CD8-positive, alpha-beta memory T cell (primary cell): ENCODE measurements around the gene LCN15. TPM values are rescaled to one million over a fixed set of nuclear protein-coding genes. Genes with fewer than 3 reads are reported as not detected.

Experiments
- CTCF ChIA-PET: fragments of 350-600 bp; sonication (Branson Sonifier 250); formaldehyde crosslinking; loops from one replicate; lab custom pipeline; 2021; ENCODE audit warnings: antibody characterized with exemption; lab: Charles Lee
- POLR2A ChIA-PET: fragments of 350-600 bp; sonication (Branson Sonifier 250); formaldehyde crosslinking; loops from one replicate; lab custom pipeline; 2021; ENCODE audit warnings: antibody characterized with exemption; lab: Charles Lee
- DNase-seq, 5 donors: peaks; one replicate each; pipeline versions ENCODE4 v3.0.0 to v3.0.0-alpha.2; 2020 to 2022; ENCODE audit warnings: mixed read lengths in 1 of 5
- H3K27ac ChIP-seq: one replicate; pipeline ENCODE4 v1.7.0; 2013; ENCODE audit warnings: low read depth, mild to moderate bottlenecking, low read length, moderate library complexity
- H3K27me3 ChIP-seq: 2 replicates; pipeline ENCODE4 v1.7.0; 2013; ENCODE audit warnings: low read length, mild to moderate bottlenecking; ENCODE audit not compliant: insufficient read depth, poor library complexity, severe bottlenecking
- H3K36me3 ChIP-seq: 2 replicates; pipeline ENCODE4 v1.7.0; 2013; ENCODE audit warnings: mild to moderate bottlenecking, low read length, moderate library complexity; ENCODE audit not compliant: insufficient read depth
- H3K4me1 ChIP-seq: 2 replicates; pipeline ENCODE4 v1.7.0; 2013; ENCODE audit warnings: mild to moderate bottlenecking, low read length, moderate library complexity; ENCODE audit not compliant: insufficient read depth
- H3K4me3 ChIP-seq: 2 replicates; pipeline ENCODE4 v1.7.0; 2013; ENCODE audit warnings: mild to moderate bottlenecking, low read length
- H3K9me3 ChIP-seq: 2 replicates; pipeline ENCODE4 v1.7.0; 2013; ENCODE audit warnings: mild to moderate bottlenecking, low read length
- H3K27ac Mint-ChIP-seq, 8 donors: one replicate each; pipeline ENCODE4 v1.8.0; 2020 to 2021; ENCODE audit warnings: mixed read lengths in 8 of 8, mild to moderate bottlenecking in 6 of 8, inconsistent platforms in 3 of 8, moderate library complexity in 3 of 8
- H3K27me3 Mint-ChIP-seq, 2 donors: one replicate each; pipeline ENCODE4 v1.8.0; 2020 to 2021; ENCODE audit warnings: mixed read lengths in 2 of 2, mild to moderate bottlenecking in 1 of 2, moderate library complexity in 1 of 2
- H3K36me3 Mint-ChIP-seq, 3 donors: one replicate each; pipeline ENCODE4 v1.8.0; 2020 to 2021; ENCODE audit warnings: mixed read lengths in 3 of 3, inconsistent platforms in 1 of 3, mild to moderate bottlenecking in 1 of 3
- H3K4me1 Mint-ChIP-seq, 3 donors: one replicate each; pipeline ENCODE4 v1.8.0; 2020 to 2021; ENCODE audit warnings: mixed read lengths in 3 of 3, inconsistent platforms in 1 of 3, mild to moderate bottlenecking in 1 of 3
- H3K4me3 Mint-ChIP-seq, 7 donors: one replicate each; pipeline ENCODE4 v1.8.0; 2020 to 2021; ENCODE audit warnings: mixed read lengths in 7 of 7, mild to moderate bottlenecking in 6 of 7, moderate library complexity in 4 of 7, inconsistent platforms in 2 of 7
- H3K9me3 Mint-ChIP-seq, 5 donors: one replicate each; pipeline ENCODE4 v1.8.0; 2020 to 2022; ENCODE audit warnings: mixed read lengths in 5 of 5, mild to moderate bottlenecking in 3 of 5, moderate library complexity in 2 of 5, inconsistent platforms in 1 of 5
- polyA plus RNA-seq: library from polyadenylated mRNA; unstranded; fragments of 300-500 nt; fragmentation: Illumina TruSeq; gene quantifications from one replicate; pipeline ENCODE4 v1.2.3, GENCODE V29; 2021
- total RNA-seq, 2 experiments: library from RNA; stranded (reverse); gene quantifications; one replicate each; pipeline ENCODE4 v1.2.3, GENCODE V29; 2021

Gene LCN15
- total and polyA plus RNA-seq, 3 experiments from 2014 or later, result not detected

DNA sequence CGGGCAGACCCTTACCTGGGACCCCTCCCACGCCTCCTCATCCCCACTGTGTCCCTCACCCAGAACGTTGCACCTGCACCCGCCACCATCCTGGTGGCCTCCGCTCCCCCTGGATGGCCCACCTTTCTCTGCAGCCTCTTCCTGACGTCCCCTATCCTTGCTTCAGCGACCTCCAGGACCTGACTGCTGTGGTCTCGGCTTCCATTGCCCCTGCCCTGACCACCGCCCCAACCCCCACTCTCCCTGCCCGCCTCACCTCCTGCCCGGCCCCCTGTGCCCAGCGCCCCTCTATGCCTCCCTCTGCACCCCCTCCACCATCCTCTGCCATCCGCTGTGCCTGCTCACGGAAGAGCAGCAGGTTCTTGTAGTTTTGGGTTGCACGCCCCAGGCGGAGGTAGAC is 23.8 kb downstream of the LCN15 start:
- Mint-ChIP-seq H3K9me3 (peaks cover 0 to 1% (median 0%) of the 10 kb centered on the region in 5 donors), H3K4me3 (peak overlapping the region in 3 of 7 donors; percentile 33 to 49 (median 37)), H3K27ac (no peak overlapping the region), H3K36me3 (no peaks in the 10 kb centered on the region), H3K27me3 (peaks cover 7 to 10% of the 10 kb centered on the region in 2 donors), H3K4me1 (peaks cover 0 to 8% (median 0%) of the 10 kb centered on the region in 3 donors)
- no peak for DNase-seq
- no peaks in the 10 kb centered on the region for H3K27me3 ChIP-seq
- ChIA-PET CTCF (interaction anchor here (1.8 kb wide), 1 partner anchor 12 kb away, joined by 11 read pairs; no protein-coding TSS in a partner anchor), POLR2A (interaction anchor here (1.0 kb wide), 1 partner anchor 12 kb away, joined by 3 read pairs; no protein-coding TSS in a partner anchor)
- no peaks in the 10 kb centered on the region for H3K9me3 ChIP-seq
- H3K27ac ChIP-seq, result no peak overlapping the region
- H3K36me3 ChIP-seq, result no peaks in the 10 kb centered on the region
- H3K4me1 ChIP-seq, result peaks cover 8% of the 10 kb centered on the region
- H3K4me3 ChIP-seq, result no peak overlapping the region

DNA sequence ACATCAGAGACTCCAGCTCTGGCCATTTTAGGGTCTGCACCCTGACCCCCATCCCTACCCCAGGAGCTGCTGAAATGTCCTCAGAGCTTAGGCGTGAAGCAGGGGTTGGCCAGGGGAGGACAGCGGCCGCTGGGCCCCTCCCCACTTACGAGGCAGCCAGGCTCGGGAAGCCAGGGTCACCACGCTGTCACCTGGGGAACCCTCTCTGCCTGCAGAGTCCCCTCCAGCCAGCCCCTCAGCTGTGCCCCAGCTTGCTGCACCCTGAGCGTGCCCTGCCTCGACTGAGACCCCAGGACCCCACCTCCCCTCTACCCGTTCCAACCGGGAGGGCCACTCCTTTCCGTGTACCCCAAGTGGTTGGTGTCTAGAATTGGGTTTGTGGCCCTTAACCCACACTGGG is 24.2 kb downstream of the LCN15 start:
- Histone ChIP-seq H3K36me3 (no peaks in the 10 kb centered on the region), H3K9me3 (no peaks in the 10 kb centered on the region), H3K27me3 (no peaks in the 10 kb centered on the region), H3K27ac (no peak overlapping the region), H3K4me3 (no peak overlapping the region), H3K4me1 (peaks cover 8% of the 10 kb centered on the region)
- ChIA-PET POLR2A (interaction anchor here (1.0 kb wide), 1 partner anchor 12 kb away, joined by 3 read pairs; no protein-coding TSS in a partner anchor), CTCF (interaction anchor here (0.7 kb wide), 1 partner anchor 307 kb away, joined by 3 read pairs; no protein-coding TSS in a partner anchor)
- H3K36me3 Mint-ChIP-seq, result no peaks in the 10 kb centered on the region
- H3K4me3 Mint-ChIP-seq, result peak overlapping the region in 2 of 7 donors; percentile 25 to 49
- peaks cover 0 to 8% (median 0%) of the 10 kb centered on the region in 3 donors for H3K4me1 Mint-ChIP-seq
- H3K9me3 Mint-ChIP-seq, result peaks cover 0 to 1% (median 0%) of the 10 kb centered on the region in 5 donors
- peaks cover 7 to 10% of the 10 kb centered on the region in 2 donors for H3K27me3 Mint-ChIP-seq
- DNase-seq, result no peak
- H3K27ac Mint-ChIP-seq, result no peak overlapping the region

DNA sequence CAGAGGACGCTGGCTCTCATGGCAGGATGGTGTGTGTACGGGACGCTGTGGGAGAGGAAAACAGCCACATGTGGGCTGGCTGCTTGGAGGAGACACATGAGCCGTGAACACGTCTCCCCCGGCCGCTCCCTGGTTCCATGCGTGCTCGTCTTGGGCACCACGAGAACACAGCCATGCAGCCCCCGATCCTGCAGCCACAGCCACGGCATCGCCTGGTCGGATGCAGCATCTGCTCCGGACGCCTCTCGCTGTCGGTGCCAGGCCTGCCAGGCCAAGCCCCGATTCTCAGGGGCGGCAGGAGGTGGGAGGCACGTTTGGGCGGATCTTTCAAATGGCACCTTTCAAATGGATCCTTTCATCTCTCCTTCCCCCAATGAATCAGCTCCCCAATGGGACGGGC is 24.8 kb downstream of the LCN15 start:
- Histone ChIP-seq H3K36me3 (no peaks in the 10 kb centered on the region), H3K27me3 (no peaks in the 10 kb centered on the region), H3K4me1 (peaks cover 8% of the 10 kb centered on the region), H3K4me3 (no peak overlapping the region), H3K9me3 (no peaks in the 10 kb centered on the region), H3K27ac (no peak overlapping the region)
- H3K4me3 Mint-ChIP-seq, result no peak overlapping the region
- no peaks in the 10 kb centered on the region for H3K36me3 Mint-ChIP-seq
- CTCF ChIA-PET, result interaction anchor here (0.7 kb wide), 1 partner anchor 308 kb away, joined by 3 read pairs; no protein-coding TSS in a partner anchor
- no peak overlapping the region for H3K27ac Mint-ChIP-seq
- POLR2A ChIA-PET, result interaction anchor here (1.0 kb wide), 1 partner anchor 11 kb away, joined by 3 read pairs; no protein-coding TSS in a partner anchor
- H3K27me3 Mint-ChIP-seq, result peaks cover 7 to 10% of the 10 kb centered on the region in 2 donors
- H3K9me3 Mint-ChIP-seq, result no peaks in the 10 kb centered on the region
- no peak for DNase-seq
- peaks cover 0 to 8% (median 0%) of the 10 kb centered on the region in 3 donors for H3K4me1 Mint-ChIP-seq

DNA sequence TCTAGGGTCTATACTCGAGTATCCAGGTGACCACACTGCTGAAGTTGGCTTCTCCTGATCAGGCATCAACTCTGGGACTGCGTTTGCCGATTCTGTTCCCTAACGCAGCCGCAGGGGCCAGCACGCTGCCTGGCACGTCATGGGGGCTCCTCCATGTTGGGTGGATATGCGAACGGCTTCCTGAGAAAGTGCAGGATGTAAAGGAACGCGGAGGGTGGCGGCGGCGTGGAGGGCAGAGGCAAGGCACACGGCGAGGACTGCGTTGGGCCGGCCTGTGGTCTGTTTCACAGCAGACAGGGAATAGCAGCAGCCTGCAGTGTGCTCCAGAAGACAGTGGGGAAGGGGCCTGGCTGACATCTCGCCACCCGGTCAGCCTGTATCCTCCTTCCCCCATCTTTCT is 25.4 kb downstream of the LCN15 start:
- H3K27me3 Mint-ChIP-seq, result peaks cover 7 to 10% of the 10 kb centered on the region in 2 donors
- Histone ChIP-seq H3K4me3 (no peak overlapping the region), H3K27me3 (no peaks in the 10 kb centered on the region), H3K9me3 (no peaks in the 10 kb centered on the region), H3K4me1 (peaks cover 8% of the 10 kb centered on the region), H3K27ac (no peak overlapping the region), H3K36me3 (no peaks in the 10 kb centered on the region)
- ChIA-PET CTCF (no interaction called here), POLR2A (no interaction called here)
- no peaks in the 10 kb centered on the region for H3K36me3 Mint-ChIP-seq
- DNase-seq, result no peak
- no peaks in the 10 kb centered on the region for H3K9me3 Mint-ChIP-seq
- no peak overlapping the region for H3K27ac Mint-ChIP-seq
- peaks cover 0 to 8% (median 0%) of the 10 kb centered on the region in 3 donors for H3K4me1 Mint-ChIP-seq
- no peak overlapping the region for H3K4me3 Mint-ChIP-seq

DNA sequence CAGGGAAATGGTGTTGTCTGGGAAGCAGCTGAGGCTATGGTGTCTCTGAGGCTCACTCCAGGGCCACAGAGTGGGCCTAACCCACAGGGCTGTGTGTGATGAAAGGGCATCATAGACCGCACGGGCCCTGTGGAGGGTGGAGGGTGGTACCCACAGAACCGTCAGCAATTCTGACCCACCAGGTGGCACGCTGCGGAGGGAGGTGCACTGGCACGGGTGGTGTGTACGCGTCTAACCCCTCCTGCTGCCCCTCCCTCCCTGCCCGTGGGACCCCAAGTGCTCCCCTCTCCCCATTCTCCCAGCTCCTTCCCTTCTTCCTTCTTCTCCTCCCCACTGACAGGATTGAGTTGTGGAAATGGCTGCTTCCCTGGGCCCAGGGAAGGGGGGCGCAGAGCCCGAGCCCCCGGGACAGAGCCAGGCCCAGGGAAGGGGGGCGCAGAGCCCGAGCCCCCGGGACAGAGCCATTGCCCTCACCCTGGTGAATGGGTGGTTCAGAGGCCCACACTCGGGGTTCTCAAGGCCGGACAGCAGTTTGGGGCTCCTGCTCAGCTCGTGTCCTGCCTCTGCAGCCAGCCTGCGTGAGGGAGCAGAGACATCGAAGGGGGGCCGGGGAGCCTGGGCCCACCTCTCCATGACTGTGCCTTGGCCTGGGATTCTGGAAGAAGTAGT is 28.4 kb downstream of the LCN15 start:
- no peaks in the 10 kb centered on the region for H3K4me1 ChIP-seq
- Mint-ChIP-seq H3K9me3 (no peaks in the 10 kb centered on the region), H3K36me3 (no peaks in the 10 kb centered on the region), H3K27me3 (peaks cover 0 to 1% of the 10 kb centered on the region in 2 donors), H3K27ac (no peak overlapping the region), H3K4me3 (no peak overlapping the region), H3K4me1 (no peaks in the 10 kb centered on the region)
- no peak for DNase-seq
- CTCF ChIA-PET, result no interaction called here
- H3K36me3 ChIP-seq, result no peaks in the 10 kb centered on the region
- H3K9me3 ChIP-seq, result no peaks in the 10 kb centered on the region
- H3K27me3 ChIP-seq, result no peaks in the 10 kb centered on the region
- no peak overlapping the region for H3K27ac ChIP-seq
- POLR2A ChIA-PET, result no interaction called here
- no peak overlapping the region for H3K4me3 ChIP-seq

DNA sequence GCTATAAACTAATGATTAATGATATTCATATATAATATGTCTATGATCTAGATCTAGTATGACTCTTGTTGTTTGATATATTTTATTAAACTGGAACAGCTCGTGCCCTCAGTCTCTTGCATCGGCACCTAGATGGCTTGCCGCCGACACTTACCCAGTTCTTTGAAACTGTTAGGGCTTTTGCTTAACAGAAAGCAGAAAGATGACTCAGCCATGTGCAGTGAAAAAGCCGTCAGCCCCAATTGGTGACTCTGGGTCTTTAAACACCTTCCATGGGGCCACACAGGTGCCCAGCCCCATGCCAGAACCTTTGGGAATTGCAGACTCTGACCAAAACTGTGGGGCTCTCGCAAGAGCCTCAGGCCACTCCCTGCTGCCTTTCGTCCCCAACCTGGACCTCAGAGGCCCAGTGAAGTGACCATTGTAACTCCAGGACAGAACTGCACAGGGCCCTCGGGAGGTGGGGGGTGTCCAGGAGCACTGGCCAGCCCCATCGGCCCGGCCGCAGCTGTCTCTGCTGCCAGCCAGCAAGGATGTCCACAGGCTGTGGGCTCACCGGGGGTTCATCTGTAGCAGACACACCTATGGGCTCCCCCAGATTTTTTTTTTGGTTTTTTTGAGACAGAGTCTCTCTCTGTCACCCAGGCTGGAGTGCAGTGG is 29.4 kb downstream of the LCN15 start:
- no peaks in the 10 kb centered on the region for H3K4me1 Mint-ChIP-seq
- ChIA-PET POLR2A (no interaction called here), CTCF (no interaction called here)
- no peaks in the 10 kb centered on the region for H3K9me3 Mint-ChIP-seq
- no peaks in the 10 kb centered on the region for H3K4me1 ChIP-seq
- no peak for DNase-seq
- peak overlapping the region in 1 of 8 donors; percentile 84 for H3K27ac Mint-ChIP-seq
- no peaks in the 10 kb centered on the region for H3K9me3 ChIP-seq
- H3K4me3 ChIP-seq, result no peak overlapping the region
- no peaks in the 10 kb centered on the region for H3K27me3 ChIP-seq
- H3K36me3 ChIP-seq, result no peaks in the 10 kb centered on the region
- no peak overlapping the region for H3K27ac ChIP-seq
- no peak overlapping the region for H3K4me3 Mint-ChIP-seq
- peaks cover 0 to 1% of the 10 kb centered on the region in 2 donors for H3K27me3 Mint-ChIP-seq
- no peaks in the 10 kb centered on the region for H3K36me3 Mint-ChIP-seq

DNA sequence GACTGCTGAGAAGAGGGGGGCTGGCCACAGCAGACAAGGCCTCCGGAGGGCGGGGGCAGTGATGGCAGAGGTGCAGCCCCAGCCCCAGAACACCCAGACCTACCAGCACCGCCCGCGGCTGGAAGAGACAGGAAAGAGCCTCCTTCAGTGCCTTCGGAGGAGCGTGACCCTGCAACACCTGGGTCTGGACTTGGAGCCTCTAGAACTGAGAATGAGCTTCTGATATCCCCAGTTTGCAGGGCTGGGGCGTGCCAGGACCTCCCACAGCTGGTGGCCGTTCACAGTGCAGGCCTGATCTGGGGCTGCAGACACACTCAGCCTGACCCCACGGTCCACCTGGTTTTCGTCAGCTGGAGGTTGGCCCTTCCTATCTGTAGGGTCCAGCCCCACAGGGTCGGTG is 30.7 kb downstream of the LCN15 start:
- Mint-ChIP-seq H3K27me3 (peaks cover 0 to 1% of the 10 kb centered on the region in 2 donors), H3K4me1 (no peaks in the 10 kb centered on the region), H3K27ac (peak overlapping the region in 1 of 8 donors; percentile 81), H3K36me3 (no peaks in the 10 kb centered on the region), H3K4me3 (no peak overlapping the region), H3K9me3 (no peaks in the 10 kb centered on the region)
- H3K4me3 ChIP-seq, result no peak overlapping the region
- no peak for DNase-seq
- no peak overlapping the region for H3K27ac ChIP-seq
- peaks cover 4% of the 10 kb centered on the region for H3K4me1 ChIP-seq
- H3K36me3 ChIP-seq, result no peaks in the 10 kb centered on the region
- ChIA-PET CTCF (no interaction called here), POLR2A (no interaction called here)
- no peaks in the 10 kb centered on the region for H3K27me3 ChIP-seq
- no peaks in the 10 kb centered on the region for H3K9me3 ChIP-seq
